Epithelial cell of esophagus (primary cell): ENCODE data around the gene CFAP69.

ENCODE experiments used
- DNase-seq: peaks from one replicate; pipeline ENCODE4 v3.0.0; 2010; ENCODE audit warnings: low read depth
- H3K4me3 ChIP-seq: 2 replicates; pipeline ENCODE4 v1.5.1; 2011; ENCODE audit warnings: mild to moderate bottlenecking, low read length, control low read depth
- TF ChIP-seq, protein P1 (sequence below): IDR thresholded peaks from 2 replicates; pipeline ENCODE4 v1.5.1; 2011; ENCODE audit warnings: low read depth, mild to moderate bottlenecking, low read length, control low read depth, inconsistent platforms; ENCODE audit not compliant: insufficient read depth; ENCODE audit errors: missing control alignments

CFAP69 gene

DNA sequence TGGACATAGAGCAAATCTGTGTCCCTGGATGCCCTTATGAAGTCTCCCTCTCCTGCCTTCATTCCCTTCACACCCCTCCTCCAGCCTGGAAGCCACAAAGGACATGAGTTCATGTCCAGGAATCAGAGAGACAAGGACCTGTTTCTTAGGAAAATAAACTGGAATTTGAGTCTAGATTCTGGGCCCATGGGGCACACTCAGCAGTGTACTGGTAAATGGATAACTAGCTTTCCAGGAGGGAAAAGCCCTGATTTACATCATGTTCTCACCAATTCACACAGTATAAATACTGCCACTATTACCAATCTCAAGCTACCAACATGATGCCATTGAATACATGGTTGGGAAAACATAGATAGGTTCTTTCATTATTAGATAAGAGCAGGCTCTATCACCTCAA is 66.2 kb downstream of the CFAP69 start:
- H3K4me3 ChIP-seq, result no peak overlapping the region
- DNase-seq, result no peak
- TF ChIP-seq, protein P1, sequence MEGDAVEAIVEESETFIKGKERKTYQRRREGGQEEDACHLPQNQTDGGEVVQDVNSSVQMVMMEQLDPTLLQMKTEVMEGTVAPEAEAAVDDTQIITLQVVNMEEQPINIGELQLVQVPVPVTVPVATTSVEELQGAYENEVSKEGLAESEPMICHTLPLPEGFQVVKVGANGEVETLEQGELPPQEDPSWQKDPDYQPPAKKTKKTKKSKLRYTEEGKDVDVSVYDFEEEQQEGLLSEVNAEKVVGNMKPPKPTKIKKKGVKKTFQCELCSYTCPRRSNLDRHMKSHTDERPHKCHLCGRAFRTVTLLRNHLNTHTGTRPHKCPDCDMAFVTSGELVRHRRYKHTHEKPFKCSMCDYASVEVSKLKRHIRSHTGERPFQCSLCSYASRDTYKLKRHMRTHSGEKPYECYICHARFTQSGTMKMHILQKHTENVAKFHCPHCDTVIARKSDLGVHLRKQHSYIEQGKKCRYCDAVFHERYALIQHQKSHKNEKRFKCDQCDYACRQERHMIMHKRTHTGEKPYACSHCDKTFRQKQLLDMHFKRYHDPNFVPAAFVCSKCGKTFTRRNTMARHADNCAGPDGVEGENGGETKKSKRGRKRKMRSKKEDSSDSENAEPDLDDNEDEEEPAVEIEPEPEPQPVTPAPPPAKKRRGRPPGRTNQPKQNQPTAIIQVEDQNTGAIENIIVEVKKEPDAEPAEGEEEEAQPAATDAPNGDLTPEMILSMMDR, result no peak

DNA sequence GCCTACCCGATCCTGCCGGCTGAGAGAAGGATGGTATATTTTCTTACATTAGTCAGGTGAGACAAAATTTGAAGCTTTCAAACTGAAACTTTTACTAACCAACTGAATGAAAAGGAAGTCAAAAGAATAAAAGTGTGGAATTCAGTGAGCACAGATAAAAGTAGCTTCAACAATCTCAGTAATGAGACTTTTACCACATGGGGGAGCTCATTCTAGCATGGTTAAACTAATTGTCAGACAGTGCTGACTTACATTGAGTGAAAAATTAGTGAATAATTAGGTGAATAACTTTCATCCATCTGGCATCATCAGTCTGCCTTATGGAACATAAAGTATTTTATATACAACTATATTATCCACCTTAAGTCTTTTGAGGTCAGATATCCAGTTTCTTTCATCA is 67.8 kb downstream of the CFAP69 start:
- DNase-seq, result peak; percentile 43
- H3K4me3 ChIP-seq, result no peak overlapping the region
- TF ChIP-seq, protein P1, result peak; percentile 48

DNA sequence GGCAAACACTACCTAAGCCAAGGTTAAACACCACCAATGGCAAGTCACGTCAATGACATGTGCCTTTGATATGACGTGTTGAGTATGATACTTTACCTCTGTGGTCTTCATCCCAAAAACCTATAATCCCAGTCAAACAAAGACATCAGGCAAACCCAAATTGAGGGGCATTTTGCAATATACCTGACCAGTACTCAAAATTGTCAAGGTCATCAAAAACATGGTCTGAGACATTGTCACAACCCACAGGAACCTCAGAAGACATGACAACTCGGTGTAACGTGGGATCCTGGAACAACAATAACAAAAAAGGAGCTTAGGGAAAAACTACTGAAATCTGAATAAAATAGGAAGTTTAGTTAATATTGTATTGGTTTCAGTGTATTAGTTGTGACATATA is 68.9 kb downstream of the CFAP69 start:
- TF ChIP-seq, protein P1, result no peak
- no peak overlapping the region for H3K4me3 ChIP-seq
- no peak for DNase-seq

DNA sequence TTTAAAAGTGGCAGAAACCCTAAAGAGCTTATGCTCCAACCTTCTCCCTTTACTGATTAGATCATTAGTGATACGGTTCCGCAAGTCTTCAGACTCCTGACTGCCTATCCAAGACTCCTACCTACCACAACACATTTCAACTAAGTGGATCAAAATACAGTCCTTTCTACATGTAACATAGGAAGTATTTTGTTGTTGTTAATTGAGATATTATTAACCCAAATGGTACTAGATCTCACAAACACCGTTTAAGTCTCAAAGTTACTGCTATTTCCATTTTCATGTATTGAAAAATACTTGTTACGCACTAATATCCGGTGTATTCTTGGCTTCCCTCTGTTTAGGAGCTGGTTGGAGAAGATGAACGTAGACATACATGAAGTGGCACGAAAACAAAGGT is 75.0 kb downstream of the CFAP69 start:
- TF ChIP-seq, protein P1, result no peak
- no peak overlapping the region for H3K4me3 ChIP-seq
- no peak for DNase-seq

DNA sequence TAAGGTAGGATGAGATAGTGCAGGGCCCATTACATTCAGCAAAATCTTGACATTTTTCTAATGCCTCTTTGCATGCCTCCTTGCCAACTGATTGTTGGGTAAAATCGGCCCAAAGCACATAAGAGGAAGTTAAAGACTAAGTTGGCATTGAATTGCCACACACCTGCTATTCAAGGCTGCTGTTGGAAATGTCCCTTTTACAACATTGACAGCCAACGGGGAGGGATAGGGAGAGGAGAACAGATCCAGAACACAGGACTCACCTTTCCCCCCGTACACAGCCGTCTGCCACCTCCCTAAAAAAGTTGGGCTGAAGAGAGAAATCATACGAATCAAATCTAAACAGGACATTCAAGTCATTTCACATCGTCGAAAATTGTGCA is 75.4 kb downstream of the CFAP69 start:
- TF ChIP-seq, protein P1, result no peak
- DNase-seq, result no peak
- H3K4me3 ChIP-seq, result peak overlapping the region; percentile 17

DNA sequence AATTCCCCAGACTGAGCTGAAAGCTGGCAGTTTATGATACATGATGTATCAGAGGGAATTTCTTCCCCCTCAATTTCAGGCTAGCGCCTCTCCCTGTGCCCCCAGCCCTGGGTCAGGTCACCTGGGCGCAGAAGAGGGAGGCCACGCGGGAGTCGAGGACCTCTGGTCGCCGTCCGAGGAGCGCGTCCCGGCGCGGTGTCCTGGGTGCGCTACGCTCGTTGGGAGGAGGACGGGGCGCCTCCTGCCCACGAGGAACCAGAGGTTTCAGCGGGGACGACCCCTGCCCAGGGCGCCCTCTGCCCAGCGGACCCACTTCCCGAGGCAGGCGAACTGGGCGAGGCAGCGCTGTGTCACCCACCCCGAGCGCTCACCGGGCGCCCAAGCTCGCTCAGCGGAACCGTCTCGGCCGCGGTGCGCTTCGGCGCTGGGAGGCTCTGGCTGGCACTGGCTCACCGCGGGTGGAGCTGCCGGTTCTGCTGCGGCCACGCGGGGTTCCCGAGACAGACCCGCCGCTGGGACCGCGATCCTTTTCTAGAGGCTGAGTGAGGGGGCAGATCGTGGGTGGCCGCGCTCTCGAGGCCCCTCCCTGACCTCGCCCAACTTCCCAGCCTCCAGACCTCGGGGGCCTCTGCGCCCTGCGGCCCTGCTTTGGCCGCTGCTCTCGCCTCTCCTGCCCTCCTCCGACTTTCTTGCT is 76.0 kb downstream of the CFAP69 start, which contains the start of gene FAM237B:
TSS of gene FAM237B (minus strand) at position 504 of the 694 bp plus-strand sequence. CDS start 1,556 bp downstream, outside the sequence.
- DNase-seq, result peak; percentile 47
- TF ChIP-seq, protein P1, result no peak
- peak within 1 kb of the TSS; percentile 17 for H3K4me3 ChIP-seq

DNA sequence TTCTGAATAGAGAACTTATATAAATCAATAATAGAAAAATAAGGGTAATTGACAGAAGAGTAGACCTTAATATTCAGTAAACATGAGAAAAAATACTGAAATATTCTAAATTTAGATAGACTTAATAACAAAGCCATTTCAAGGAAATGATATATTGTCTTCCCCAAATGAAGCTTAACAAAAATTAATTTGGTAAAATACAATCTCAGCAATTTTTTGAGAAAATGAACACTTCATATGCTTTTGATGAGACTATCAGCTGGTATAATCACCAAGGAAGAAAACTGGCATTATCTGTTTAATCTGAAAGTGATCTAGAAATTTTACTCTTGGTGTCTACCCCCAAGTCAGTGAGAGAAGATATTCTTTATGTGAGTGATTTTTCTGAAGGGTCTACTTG is 77.9 kb downstream of the CFAP69 start:
- TF ChIP-seq, protein P1, result no peak
- no peak for DNase-seq
- H3K4me3 ChIP-seq, result no peak overlapping the region
